Kidney (tissue), 14 donors: ENCODE measurements around the gene PCBD2. TPM values are rescaled to one million over a fixed set of nuclear protein-coding genes. Genes with fewer than 3 reads are reported as not detected.

Experiments used
- DNase-seq, 5 donors: peaks; one replicate each; pipeline ENCODE4 v3.0.0-alpha.2; 2013 to 2020
- FAIRE-seq: peaks from 2 replicates; lab custom pipeline; 2012; peaks lifted over from hg19 to GRCh38; lab: Jason Lieb, UNC
- H3K27ac ChIP-seq, 2 donors: one replicate each; pipeline ENCODE4 v1.7.0; 2013; ENCODE audit warnings: low read depth in 2 of 2, low read length in 2 of 2, inconsistent platforms in 1 of 2
- H3K27me3 ChIP-seq: one replicate; pipeline ENCODE4 v1.7.1; 2013; ENCODE audit warnings: low read length, inconsistent platforms; ENCODE audit not compliant: control insufficient read depth, insufficient read depth
- H3K36me3 ChIP-seq, 3 donors: one replicate each; pipeline versions ENCODE4 v1.7.0 to v1.7.1; 2013; ENCODE audit warnings: low read length in 3 of 3, control low read depth in 1 of 3, inconsistent platforms in 1 of 3; ENCODE audit not compliant: insufficient read depth in 3 of 3, control insufficient read depth in 2 of 3
- H3K4me1 ChIP-seq, 3 donors: one replicate each; pipeline versions ENCODE4 v1.7.0 to v1.7.1; 2013; ENCODE audit warnings: low read length in 3 of 3, inconsistent platforms in 1 of 3, low read depth in 1 of 3; ENCODE audit not compliant: control insufficient read depth in 2 of 3, insufficient read depth in 2 of 3
- H3K4me3 ChIP-seq, 3 donors: one replicate each; pipeline versions ENCODE4 v1.7.0 to v1.8.1; 2013; ENCODE audit warnings: low read length in 3 of 3, control low read depth in 1 of 3, inconsistent platforms in 1 of 3
- H3K9ac ChIP-seq, 3 donors: one replicate each; pipeline versions ENCODE4 v1.7.0 to v1.7.1; 2013; ENCODE audit warnings: low read length in 3 of 3, control low read depth in 1 of 3, inconsistent platforms in 1 of 3
- H3K9me3 ChIP-seq, 3 donors: one replicate each; pipeline versions ENCODE4 v1.7.0 to v1.7.1; 2013; ENCODE audit warnings: low read length in 3 of 3, control low read depth in 1 of 3, inconsistent platforms in 1 of 3; ENCODE audit not compliant: control insufficient read depth in 2 of 3, insufficient read depth in 1 of 3
- intact Hi-C: fragments of 100-400 bp; cut with DNase I; formaldehyde crosslinking; loops from one replicate; pipeline ENCODE4 v1.11.1; 2022
- polyA plus RNA-seq: library from polyadenylated mRNA; stranded (reverse); fragments of 350-450 nt; fragmentation: Illumina TruSeq; extraction: RNeasy Lipid Tissue Mini Kit (QIAGEN cat#74804); gene quantifications from one replicate; pipeline ENCODE4 v1.2.3, GENCODE V29; 2014; ENCODE audit warnings: low read depth, low replicate concordance; ENCODE audit not compliant: insufficient read depth
- total RNA-seq: library from RNA; stranded (reverse); fragmentation: NEBNext Ultra II Directional; extraction: Animal tissue kit (Norgen Biotek cat#: 25700); gene quantifications from one replicate; pipeline ENCODE4 v1.2.1, GENCODE V29; 2021
- TF ChIP-seq, protein P1 (sequence below): IDR thresholded peaks from 3 replicates; pipeline ENCODE4 v1.5.1; 2012; ENCODE audit warnings: mild to moderate bottlenecking, moderate library complexity, borderline replicate concordance; ENCODE audit not compliant: insufficient read depth; ENCODE audit errors: extremely low read depth
- donor health status: control.
- donor health status: control.
- donor health status: control.
- donor health status: control.
- donor health status: control.
- donor health status: DM: yes; HTN: yes; CAD: no.
- donor health status: Normal renal cell carcinoma (clear cell type).

Gene PCBD2
- total and polyA plus RNA-seq, 2 donors from 2014 or later: 8.4 to 19.2 TPM

DNA sequence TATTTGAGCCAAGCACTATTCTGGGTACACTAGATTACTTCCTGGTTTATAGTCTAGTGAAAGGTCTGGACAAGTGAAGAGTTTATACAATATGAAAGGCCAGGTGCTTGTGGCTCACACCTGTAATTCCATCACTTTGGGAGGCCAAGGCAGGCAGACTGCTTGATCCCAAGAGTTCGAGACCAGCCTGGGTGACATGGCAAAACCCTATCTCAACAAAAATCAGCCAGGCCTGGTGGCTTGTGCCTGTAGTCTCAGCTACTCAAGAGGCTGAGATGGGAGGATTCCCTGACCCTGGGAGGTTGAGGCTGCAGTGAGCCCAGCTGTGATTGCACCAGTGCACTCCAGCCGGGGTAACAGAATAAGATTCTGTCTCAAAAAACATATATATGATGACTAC, 40.2 kb upstream of the PCBD2 start:
- FAIRE-seq (no peak), DNase-seq (no peak)
- no peak overlapping the region for H3K9ac ChIP-seq
- TF ChIP-seq, protein P1, sequence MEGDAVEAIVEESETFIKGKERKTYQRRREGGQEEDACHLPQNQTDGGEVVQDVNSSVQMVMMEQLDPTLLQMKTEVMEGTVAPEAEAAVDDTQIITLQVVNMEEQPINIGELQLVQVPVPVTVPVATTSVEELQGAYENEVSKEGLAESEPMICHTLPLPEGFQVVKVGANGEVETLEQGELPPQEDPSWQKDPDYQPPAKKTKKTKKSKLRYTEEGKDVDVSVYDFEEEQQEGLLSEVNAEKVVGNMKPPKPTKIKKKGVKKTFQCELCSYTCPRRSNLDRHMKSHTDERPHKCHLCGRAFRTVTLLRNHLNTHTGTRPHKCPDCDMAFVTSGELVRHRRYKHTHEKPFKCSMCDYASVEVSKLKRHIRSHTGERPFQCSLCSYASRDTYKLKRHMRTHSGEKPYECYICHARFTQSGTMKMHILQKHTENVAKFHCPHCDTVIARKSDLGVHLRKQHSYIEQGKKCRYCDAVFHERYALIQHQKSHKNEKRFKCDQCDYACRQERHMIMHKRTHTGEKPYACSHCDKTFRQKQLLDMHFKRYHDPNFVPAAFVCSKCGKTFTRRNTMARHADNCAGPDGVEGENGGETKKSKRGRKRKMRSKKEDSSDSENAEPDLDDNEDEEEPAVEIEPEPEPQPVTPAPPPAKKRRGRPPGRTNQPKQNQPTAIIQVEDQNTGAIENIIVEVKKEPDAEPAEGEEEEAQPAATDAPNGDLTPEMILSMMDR: no peak
- no peaks in the 10 kb centered on the region for H3K4me1 ChIP-seq
- no peak overlapping the region for H3K27ac ChIP-seq
- no peaks in the 10 kb centered on the region for H3K9me3 ChIP-seq
- intact Hi-C loops: no loop called here
- H3K36me3 ChIP-seq: peaks cover 0 to 2% (median 2%) of the 10 kb centered on the region in 3 donors
- H3K4me3 ChIP-seq: no peak overlapping the region
- H3K27me3 ChIP-seq: no peaks in the 10 kb centered on the region

DNA sequence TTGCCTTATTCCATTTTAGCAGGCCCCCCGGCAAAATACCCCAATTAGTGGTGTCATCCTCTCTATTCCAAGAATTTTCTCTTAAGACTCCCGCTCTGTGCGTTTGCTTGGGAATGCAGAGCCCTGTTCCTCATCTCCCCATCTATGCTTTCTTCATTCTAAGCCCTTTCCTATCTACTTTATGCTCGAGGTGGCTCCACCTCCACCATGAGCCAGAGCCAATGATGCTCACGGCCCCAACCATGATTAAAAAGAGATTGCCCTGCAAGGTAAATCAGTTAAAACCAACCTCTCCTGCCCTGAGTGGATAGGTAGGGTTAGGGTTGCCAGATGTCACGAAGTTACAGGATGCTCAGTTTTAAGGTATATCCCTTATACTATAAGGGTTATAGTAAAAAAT, 31.4 kb upstream of the PCBD2 start:
- H3K4me3 ChIP-seq: peak overlapping the region in 2 of 3 donors; percentile 68 to 92

DNA sequence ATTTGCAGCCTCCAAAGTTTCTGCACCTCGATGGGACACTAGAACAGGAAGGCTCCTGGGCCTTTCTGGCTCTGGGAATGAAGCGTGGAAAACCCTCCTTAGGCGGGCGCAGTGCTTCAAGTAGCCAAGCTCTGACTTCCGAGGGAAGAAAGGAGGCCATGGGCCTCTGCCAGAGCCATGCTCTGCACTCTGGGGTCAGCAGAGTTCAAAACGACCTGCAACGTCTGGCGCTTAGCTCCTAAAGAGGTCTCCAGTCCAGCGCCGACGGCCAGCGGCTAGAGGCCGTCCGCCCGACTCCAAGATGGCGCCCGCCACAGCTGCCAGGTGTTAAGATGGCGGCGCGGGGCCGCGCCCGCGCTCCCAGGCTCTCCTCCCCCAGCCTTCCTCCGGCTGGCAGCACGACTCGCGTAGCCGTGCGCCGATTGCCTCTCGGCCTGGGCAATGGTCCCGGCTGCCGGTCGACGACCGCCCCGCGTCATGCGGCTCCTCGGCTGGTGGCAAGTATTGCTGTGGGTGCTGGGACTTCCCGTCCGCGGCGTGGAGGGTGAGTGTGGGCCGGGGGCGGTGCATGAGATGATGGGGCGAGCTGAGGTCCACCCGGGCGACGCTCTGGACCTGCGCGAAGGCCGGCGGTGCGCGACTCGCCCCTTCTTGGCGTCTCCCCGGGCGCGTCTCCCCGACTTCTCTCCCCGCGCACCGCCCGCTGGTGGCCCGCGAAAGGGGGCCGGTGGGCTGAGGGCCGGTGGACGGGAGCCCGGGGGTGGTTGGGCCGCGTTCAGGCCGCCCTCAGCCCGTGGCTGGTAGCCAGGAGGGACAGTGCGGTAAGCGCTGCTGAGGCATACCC, 30.7 kb upstream of the PCBD2 start, which contains the start of gene TXNDC15:
Gene TXNDC15 (plus strand): TSS at position 385 of the 844 bp plus-strand sequence. CDS start 57 bp downstream, at position 442.
- no peak for FAIRE-seq
- Histone ChIP-seq H3K9ac (peak within 1 kb of the TSS; percentile 72 to 91 (median 87)), H3K27ac (peak within 1 kb of the TSS; percentile 92), H3K4me3 (peak within 1 kb of the TSS; percentile 68 to 96 (median 92)), H3K36me3 (no peaks in the 10 kb centered on the region), H3K9me3 (no peaks in the 10 kb centered on the region), H3K27me3 (no peaks in the 10 kb centered on the region), H3K4me1 (peaks cover 0 to 4% (median 0%) of the 10 kb centered on the region in 3 donors)
- intact Hi-C loops: no loop called here
- TF ChIP-seq, protein P1: no peak
- peak; percentile 89 to 95 (median 94) for DNase-seq

More for the DNA sequence above, 31.4 kb upstream of the PCBD2 start:
- Histone ChIP-seq H3K36me3 (no peaks in the 10 kb centered on the region), H3K27me3 (no peaks in the 10 kb centered on the region), H3K27ac (peak overlapping the region in 1 of 2 donors; percentile 92), H3K4me1 (peaks cover 0 to 4% (median 0%) of the 10 kb centered on the region in 3 donors), H3K9ac (peak overlapping the region in 1 of 3 donors; percentile 72), H3K9me3 (no peaks in the 10 kb centered on the region)
- intact Hi-C loops: no loop called here
- TF ChIP-seq, protein P1: no peak
- FAIRE-seq: no peak
- DNase-seq: peak in 1 of 5 donors; percentile 3
